GM18507 (cell line): ENCODE data around the gene LRRTM4.

ENCODE experiments used
- DNase-seq: peaks from one replicate; pipeline ENCODE4 v3.0.0; 2011; ENCODE audit warnings: low read depth; ENCODE audit not compliant: insufficient read length; ENCODE audit errors: extremely low spot score
- FAIRE-seq: peaks from 2 replicates; lab custom pipeline; 2011; peaks lifted over from hg19 to GRCh38; lab: Jason Lieb, UNC

Gene LRRTM4

DNA sequence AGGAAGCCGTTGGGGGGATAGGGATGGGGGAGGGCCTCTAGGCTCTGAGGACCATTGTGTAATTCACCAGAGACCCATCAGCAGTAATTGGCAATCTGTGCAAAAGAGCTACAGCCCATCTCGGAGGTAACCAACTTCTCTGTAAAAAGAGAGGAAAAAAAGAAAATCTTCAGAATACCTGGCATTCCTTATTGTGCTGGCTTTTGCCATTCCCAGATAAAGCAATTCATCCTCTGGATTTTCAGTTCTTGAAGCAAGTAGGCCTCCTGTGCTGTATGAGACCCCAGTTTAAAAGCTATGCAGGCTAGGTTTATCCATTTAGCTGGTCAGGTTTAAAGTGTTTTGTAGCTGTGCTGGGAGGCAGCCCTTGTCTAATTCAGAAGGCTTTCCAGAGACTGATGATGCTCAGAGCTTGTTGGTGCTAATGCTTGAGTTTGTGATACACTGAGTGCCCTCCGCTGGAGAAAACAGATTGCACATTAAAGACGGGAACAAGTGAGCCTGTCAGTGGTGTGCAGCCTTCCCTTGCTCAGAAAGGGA, at the start of gene LRRTM4:
Gene LRRTM4 (minus strand): TSS at position 446 of the 540 bp plus-strand sequence.
- no peak for DNase-seq
- FAIRE-seq: no peak

DNA sequence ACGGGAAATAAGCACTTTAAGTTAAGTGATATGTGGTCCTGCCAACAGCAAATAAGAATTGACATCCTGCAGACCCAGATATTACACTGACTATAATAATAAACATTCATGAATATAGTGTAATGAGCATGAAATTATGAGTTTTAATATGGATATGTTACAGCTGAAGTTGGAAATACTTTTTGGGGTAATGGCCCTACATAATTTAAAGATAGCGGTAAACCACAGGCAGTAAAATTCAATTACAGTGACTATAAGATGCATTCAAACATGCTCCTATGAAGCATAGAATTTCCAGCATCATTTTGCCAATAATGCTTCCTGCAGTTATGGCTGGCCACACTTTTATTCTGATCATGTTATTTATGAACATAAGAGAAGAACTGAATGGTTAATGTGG, 49.4 kb upstream of the LRRTM4 start:
- no peak for FAIRE-seq
- no peak for DNase-seq

DNA sequence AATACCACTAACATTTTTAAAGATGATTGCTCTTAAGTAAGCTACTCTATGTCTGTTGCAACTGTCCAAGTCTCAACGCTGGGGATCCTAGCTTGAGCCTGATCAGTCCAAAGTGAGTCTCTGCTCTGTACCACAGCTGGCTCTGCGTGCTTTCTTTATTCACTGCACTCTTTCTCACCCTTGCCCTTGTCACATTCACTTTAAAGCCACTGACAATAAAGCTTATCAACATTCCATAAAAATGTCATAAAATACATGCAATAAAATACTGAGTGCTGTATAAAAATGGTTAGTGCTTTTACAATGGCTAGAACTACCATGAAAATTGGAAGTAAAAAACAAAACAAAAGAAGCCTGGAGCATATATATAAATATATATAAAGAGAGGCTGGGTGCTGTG, 45.5 kb upstream of the LRRTM4 start:
- FAIRE-seq (no peak), DNase-seq (no peak)

DNA sequence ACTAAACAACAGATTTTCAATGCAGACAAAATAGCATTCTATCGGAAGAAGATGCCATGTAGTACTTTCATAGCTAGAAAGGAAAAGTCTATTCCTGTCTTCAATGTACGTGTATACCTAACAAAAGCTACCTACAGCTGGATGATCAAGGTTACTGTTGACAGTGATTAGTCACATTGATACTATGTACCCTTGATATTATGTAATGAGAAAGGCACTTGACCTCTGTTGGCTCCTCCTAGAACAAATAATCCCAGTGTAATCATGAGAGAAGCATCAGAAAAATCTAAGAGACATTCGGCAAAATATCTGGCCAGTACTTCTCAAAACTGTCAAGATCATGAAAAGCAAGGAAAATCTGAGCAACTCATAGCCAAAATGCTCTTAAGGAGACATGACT, 44.4 kb upstream of the LRRTM4 start:
- FAIRE-seq: no peak
- DNase-seq: no peak

DNA sequence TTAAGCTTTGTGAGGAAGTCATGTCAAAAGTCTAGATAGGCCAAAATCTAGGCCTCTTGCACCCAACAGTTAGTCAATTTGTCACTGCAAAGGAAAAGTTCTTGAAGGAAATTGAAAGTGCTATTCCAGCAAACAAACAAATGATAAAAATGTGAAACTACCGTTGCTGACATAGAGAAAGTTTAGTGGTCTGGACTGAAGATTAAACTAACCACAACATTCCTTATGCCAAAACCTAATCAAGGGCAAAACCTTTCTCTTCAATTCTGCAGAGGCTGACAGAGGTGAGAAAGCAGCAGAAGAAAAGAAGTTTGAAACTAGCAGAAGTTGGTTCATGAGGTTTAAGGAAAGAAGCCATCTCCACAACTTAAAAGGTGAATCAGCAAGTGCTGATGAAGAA, 44.0 kb upstream of the LRRTM4 start:
- DNase-seq (no peak), FAIRE-seq (no peak)

DNA sequence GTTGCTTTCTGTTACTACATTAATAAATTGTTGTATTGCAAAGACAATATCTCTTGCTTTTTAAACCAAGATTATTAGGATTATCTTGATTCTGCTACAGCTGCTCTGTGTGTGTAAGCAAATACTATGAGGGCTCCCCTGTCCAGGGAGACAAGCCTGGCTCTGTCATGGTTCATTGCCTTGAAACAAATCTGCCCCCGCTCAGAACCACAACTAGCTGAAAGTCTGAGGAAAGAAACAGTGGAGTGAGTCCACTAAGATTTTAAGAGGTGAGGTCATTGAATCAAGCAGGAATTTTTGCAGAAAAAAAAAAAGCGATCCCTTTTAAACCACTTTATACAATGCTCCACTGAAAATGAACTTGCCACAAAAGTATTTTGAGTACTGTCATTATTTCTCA, 30.8 kb upstream of the LRRTM4 start:
- DNase-seq: no peak
- no peak for FAIRE-seq

DNA sequence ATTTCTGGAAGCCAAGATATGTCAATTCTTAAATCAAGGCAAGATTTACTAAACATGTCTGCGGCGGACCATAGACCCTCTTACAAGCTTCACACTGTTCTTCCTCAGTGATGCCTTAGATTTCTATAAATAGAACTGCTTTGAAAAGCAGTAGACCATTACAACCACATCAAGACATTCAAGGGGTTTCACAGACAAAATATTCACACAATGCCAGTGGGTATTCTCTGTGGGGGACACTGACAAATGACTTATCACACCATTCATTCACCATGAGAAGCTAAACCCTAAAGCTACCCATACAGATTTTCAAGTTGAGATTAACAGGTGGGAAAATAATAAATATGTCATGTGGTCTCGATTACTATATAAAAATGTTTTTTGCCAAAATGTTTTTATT, 15.9 kb upstream of the LRRTM4 start:
- FAIRE-seq (no peak), DNase-seq (no peak)

DNA sequence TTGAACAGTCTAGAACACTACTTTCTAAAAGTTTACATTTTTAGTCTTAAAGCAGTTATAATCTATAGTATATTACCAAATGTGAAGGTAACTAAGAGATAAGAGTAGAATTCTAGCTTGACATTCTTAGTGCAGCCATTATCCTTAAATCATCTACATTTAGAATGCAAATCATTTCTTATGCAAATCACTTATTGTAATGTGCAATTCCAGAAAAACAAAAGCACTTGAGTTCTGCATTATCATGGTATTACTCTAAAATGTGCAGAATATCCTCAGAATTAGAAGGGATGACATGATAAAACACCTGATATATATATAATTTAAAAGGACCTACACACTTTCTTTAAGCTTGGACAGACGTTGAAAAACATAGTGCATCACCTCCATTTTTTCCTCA, 712 bp upstream of the LRRTM4 start:
- no peak for DNase-seq
- no peak for FAIRE-seq

DNA sequence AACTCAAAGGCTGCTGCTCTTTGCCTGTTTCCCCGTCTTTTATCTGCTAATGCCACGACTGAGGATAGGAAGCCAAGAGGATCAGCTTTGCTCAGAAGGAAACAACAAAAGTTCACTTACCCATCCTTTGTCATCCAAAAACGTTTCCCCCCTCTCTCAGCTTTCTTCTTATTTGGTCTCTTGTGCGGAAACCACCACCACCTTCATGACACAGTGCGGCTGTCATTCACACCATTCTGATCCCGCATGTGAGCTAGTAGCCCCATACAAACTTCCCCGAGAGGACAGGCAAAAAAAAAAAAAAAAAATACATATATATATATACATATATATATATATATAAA, 656 bp downstream of the LRRTM4 start:
- DNase-seq: no peak
- no peak for FAIRE-seq

DNA sequence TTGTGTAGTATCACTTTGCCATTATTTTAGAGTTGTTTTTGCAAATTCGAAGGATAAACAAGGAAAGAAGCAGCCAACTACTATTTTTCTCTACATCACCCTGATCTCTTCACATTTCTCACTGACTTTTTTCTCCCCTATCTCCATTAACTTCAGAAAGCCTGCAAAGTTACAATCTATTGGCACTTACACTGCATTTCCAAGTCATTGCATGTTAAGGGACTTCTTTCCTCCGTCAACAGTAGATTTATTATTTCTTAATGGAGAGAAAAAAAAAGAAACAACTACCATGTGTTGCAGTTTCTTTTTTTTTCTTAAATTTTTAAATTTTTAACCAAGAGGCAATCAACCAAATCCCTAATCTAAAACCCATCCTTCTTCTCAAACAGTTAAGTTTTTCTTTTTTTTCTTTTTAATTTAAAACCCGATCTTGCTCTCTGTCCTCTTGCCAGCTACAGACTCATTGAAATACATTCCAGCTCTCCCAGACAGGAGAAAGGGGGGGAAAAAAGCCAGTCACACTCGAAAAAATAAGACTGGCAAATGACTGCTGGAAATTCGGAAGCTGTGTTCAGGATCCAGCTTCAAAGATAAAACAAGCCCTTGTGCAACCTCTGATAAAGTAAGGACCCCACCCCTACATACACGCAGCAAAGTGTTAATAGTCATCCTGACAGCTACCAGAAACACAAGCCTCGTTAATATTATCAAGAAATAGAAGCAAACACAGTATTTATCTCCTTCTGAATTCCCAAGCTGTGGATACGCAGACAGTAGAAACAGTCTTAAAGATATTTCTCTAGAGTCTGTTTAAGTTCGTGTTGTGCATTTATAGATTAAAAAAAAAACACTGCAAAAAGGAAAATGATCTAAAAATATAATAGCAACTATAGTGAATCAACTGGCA, 1.3 kb downstream of the LRRTM4 start:
- FAIRE-seq (no peak), DNase-seq (no peak)

DNA sequence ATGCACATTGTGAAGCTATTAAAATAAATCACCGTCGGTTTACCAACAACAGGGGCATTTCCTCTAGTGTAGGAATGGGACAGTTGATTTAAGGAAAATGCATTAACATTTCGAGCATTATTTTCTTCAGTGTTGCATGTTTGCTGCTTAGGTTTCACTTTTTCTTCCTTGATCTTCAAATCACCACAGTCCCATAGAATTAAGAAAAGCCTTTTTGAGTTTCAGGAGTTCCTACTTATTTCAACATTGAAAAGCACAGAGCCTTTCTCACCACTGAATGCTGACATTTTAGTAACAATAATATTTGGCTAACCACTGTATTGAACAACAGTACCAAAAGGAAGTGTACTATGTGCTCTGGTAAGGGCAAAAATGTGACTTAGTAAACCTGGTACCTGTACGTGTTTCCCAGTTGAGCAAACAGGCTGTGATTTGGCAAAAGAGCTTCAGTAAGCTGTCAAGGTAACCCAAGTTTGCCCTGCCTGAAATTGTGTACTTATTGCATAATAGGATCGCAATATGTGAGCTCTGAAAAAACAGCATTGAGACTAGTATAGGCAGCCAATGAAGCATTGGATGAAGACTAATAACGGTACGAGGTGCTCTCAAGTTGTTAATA, 2.2 kb downstream of the LRRTM4 start:
- DNase-seq: no peak
- FAIRE-seq: no peak

DNA sequence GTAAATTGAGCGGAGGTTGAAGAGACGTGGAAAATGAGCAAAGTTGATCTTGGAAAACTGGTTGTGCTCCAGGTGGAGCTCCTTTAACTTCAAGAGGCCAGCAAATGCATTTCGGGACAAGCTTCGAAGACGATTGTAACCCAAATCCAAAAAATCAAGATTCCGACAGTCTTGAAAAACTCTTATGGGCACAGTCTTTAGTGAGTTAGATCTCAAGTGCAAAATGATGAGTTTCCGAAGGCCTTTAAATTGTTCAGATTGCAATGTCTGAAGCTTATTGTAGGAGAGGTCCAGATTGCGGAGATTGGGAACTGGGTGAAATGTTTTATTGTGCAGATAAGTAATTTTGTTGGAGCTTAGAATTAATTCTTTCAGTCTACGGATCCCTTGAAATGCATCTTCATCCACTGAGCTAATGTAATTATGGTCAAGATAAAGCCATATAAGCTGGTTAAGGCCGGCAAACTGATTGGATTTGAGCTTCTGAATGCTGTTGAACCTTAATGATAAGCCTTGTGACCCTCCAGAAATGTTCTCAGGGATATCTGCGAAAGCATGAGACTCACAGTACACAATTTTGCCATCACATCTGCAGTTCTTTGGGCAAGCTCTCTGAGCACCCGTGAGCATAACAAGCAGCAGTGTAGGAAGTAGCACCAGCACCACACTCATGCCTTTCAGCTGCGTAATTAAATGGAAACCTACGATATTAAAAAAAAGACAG, 2.9 kb downstream of the LRRTM4 start:
- FAIRE-seq: no peak
- DNase-seq: no peak

DNA sequence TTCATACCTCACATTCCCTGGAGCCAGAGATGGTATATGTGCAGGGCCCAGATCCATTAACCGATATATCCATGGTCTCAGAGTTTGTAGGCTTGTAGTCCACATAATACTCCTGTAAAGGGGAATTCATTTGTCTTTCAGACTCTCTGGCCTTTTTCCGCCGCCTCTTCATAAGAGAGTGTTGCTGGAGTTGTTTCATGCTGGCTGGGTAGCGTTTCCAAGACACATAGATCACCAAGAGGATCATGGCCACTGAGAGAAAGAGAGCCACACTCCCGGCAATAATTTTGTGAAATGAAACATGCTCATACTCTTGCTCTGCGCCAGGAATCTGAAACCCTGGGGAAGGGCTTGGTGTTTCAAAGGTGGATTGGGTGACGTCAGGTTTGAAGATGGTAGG, 3.9 kb downstream of the LRRTM4 start:
- no peak for FAIRE-seq

DNA sequence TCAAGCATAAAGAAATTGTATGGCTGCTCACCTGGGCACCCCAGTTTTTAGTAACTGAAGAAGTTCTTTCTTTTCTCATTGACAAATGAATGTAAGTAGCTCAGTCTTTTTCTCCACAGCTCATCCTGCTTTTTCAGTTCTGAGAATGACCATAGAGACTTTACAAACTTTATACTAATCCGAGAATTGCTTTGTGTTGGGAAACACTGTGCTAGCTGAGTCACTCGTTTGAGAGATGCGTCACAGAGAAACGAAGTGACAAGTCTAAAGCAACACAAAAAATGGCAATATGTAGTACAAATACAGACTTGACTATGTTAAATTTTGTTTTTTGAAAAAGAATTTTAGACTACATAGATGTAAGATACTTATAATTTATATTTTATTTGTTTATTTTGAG, 9.0 kb downstream of the LRRTM4 start:
- DNase-seq: no peak

More for the DNA sequence above, 3.9 kb downstream of the LRRTM4 start:
- DNase-seq: no peak

DNA sequence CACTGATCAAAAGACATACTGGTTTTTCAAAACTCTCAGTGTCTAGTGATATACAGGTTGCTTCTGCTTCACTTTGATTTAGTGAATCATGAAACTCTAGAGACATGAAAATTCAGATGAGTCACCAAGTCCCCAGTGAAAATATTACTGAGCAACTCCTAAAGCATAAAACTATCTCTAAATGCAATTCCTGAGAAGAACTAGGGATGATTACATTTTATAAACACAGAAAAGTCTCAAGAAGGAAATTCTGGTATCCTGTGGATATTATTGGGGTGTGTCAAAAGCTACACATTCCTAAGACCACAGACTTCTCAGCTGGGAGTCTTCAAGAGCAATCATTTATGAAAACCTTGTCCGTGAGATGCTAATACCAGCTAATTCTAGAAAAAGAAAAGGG, 9.7 kb downstream of the LRRTM4 start:
- no peak for DNase-seq
- no peak for FAIRE-seq

More for the DNA sequence above, 9.0 kb downstream of the LRRTM4 start:
- no peak for FAIRE-seq

DNA sequence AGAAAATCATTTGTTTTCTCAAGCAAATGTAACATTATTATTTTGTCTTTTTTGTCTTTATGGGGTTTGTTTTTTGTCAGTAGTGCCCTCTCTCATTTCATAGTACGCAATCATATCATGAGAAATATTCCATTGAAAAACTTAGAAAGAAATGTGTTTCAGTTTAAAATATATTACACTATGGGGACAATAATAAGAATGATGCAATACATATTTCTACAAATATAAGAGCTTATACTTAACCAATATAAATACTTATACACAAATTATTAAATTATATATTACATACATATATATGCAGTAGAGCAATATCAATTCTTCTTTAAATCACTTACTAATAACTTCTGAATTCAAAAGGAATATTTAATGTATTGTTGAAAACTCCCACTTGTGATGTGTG, 13.7 kb downstream of the LRRTM4 start:
- FAIRE-seq: no peak
- no peak for DNase-seq

DNA sequence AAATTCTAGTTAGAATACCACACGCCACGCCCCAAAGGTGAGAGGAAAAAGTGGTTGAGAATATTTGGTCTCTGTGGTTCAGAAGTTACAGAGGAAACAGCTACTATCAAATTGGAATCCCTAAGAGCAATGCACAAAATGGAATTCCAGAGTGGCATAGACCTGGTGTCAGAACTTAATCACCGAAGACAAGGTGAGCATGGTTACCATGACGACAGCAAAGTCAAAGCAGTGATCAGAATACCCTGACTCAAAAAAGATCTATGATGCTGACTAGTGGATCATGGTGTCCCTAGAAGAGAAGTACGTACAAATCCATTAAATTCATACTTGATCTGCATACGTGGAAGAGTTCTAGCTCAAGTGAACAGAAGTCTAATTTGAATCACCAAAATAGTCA, 14.5 kb downstream of the LRRTM4 start:
- FAIRE-seq: no peak
- DNase-seq: no peak

DNA sequence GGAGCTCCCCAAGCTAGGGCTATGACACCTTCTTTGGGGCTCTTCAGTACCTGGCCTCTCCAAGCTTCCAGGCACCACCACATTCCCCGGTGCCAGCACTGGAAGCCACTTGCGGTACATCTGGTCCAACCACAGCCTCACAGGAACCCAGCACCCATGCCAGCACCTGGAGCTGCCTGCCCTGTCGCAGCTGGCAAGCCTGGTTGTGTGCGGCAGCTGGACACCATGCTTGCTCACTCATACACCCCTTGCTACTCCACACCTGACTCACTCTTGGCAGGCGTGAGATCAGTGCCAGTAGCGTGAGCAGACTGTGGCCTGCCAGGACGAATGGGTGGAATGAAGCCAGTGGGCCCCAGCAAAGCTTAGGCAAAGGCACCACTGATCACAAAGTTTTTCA, 34.0 kb downstream of the LRRTM4 start:
- FAIRE-seq: no peak
- DNase-seq: no peak

DNA sequence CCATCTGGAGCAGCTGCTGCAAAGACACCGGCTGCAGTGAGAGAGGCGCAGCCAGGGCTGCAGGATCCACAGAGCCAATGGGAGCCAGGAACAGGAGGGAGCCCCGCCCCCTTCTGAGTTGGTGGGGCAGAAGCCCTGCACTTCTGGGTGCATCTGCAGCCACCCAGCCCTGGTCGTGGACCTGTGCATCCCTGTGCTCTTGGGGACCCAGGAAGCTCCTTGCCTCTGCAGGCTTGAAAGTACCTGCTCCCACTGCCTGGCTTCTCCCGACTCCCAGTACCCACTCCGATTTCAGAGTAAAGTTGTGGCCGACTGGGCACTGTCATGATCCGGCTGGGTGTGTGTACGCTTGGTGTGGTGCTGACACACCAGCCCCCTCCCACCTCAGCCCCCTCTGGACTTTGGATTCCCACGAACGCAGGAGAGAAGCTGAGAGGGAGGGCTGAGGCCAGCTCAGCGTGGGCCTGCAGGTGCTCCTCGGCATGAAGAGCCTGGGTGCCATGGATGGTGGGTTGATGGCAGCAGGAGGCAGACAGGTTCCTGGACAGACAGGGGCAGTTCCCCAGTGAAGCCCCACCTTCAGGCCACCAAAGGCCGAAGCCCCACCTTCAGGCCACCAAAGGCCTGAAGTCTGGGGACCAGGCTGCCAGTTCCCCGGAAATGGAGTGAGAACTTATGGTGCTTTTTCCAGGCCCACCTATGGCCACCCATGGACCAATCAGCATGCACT, 34.9 kb downstream of the LRRTM4 start:
- FAIRE-seq (no peak), DNase-seq (no peak)

DNA sequence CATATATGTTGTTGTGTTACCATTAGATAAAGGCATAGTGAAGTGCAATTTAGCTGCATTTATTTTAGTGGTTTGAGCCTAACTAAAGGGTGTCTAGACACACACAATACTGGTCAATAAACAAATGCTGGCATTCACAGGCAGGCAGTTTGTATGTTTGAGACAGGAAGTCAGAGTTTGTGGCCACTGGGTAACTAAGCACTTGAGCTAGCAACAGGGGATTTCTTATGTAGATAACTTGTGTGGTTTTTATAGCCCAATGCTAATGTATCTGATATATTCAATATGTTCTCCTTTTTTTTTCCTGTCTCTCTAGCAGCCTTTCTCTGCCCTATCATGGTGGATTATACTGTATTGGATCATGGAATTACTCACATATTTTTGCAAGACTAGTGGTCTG, 38.1 kb downstream of the LRRTM4 start:
- FAIRE-seq (no peak), DNase-seq (no peak)
